22Rv1 (cell line): Measurements from ENCODE around the gene NBEA.

Experiments
- H3K27ac ChIP-seq: fragments of 450-650 bp; 2 replicates; pipeline ENCODE4 v1.5.1; 2017
- CTCF ChIP-seq: fragments of 450-650 bp; IDR thresholded peaks from 2 replicates; pipeline ENCODE4 v1.5.1; 2017; ENCODE audit warnings: mild to moderate bottlenecking
- ZFX ChIP-seq: fragments of 450-650 bp; IDR thresholded peaks from 2 replicates; pipeline ENCODE4 v1.6.1; 2017; ENCODE audit warnings: antibody characterized with exemption, borderline replicate concordance

The NBEA gene

DNA sequence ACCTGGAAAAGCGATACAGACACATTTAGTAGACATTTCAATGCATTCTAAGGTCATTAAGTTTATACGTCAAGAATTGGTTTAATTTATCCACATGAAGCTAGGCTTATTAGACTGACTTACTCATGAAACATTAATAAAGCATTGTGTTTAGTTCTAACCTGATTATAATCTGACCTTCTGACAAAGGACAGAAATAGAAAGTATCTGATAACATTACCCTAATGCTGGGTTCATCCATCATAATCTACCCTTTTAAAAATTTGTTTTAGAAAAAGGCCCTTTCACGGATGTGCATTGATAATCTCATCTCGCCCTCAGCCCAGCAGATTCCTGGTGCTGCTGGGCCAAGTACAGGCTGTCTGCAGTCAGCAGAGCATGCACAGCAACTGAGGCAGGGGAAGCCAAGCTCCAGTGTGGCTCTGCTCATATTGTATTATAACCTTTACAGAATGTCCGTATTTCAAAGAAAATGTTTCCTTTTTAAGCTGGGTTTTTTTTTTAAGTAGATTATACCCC is 676.6 kb downstream of the NBEA start:
- TF ChIP-seq CTCF (no peak), ZFX (no peak)
- H3K27ac ChIP-seq, result no peak overlapping the region

- TF ChIP-seq CTCF (no peak), ZFX (no peak)
- H3K27ac ChIP-seq, result no peak overlapping the region
These were observed 679.9 kb downstream of the NBEA start for GRCh38 chr13:35621989-35622388.

DNA sequence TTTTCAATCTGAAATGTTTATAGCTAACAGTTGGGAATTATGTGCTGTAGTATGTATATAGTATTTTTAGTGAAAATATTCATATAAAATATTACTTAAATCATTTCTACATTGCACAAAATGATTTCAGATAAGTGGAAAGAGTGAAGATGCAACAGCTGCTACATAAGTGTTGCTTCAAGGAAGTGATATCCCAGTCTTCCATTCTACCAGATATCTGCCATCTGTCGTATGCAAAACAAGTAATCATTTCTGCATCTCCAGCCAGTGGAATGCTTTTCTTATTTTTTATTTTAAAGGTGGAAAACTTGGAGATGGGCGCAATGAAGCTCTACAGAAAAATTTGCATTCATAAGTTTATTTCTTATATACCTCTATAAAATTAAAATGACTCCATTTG is 687.0 kb downstream of the NBEA start:
- TF ChIP-seq ZFX (no peak), CTCF (no peak)
- no peak overlapping the region for H3K27ac ChIP-seq

DNA sequence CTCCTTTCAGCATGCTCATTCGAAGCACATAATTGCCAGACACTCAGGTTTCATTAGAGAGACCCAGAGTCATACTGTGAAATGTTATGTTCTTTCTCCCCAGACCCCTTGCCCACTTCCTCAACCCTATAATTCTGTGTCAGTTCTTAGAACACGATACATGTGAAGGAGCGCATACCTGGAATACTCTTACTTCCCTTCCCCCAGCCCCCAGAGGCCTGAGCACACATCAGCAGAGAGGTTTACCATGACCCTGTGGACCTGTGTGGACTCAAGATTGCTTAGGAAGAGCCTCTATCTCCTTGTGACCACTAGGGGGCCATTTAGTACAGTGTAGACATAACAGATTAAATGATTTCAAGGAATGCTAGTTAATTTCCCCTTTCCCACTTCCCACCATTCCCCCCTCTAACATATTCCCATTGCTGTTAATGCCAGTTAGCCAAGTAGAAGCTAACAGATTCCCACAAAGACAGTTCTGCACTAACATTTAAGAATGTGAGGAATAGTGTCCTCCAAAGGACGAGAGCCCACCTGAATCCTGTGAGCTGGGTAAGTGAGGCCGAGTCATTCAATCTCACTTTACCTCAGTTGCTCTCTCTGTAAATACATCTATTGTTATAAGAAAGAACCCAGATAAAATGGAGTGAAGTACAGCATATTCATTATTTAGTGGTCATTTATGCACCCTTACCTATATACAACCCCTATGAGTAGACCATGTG is 688.6 kb downstream of the NBEA start:
- no peak overlapping the region for H3K27ac ChIP-seq
- TF ChIP-seq CTCF (peak; percentile 85), ZFX (no peak)

DNA sequence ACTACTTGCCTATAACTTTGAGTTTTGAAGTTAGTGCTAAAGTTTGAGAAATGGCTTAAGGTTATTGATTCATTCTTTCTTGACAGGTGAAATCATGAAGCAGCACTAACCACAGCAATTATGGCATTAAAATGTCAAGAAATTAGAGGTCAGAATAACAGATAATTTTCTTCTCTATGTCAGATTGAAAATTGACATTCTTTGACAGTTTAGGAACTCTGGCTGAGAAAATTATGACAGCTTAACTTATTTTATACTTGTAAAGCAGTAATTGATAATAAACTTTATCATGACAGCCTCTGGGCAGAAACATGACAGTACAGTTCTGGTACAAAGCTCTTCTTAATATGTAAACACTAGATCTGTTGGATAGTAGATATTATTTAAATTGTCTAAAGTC is 689.6 kb downstream of the NBEA start:
- no peak overlapping the region for H3K27ac ChIP-seq
- TF ChIP-seq ZFX, result no peak
- TF ChIP-seq CTCF, result no peak

DNA sequence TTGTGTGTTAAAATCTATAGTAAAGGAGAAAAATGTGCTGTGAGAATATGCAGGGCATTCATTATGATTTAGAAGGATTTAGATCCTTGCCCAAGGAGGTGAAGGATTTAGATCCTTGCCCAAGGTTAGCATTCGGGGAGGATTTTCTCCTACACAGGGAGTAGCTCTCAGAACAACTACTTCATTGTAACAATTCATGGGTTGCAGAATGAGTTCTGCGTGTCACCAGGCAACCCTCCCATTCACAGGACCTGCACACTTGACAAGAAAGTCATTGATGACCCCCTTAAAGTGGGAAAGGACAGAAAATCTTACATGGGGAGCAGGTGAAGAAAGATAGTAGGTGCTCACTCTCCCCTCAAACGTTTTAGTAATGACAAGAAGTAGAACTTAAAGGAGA is 701.6 kb downstream of the NBEA start:
- H3K27ac ChIP-seq, result no peak overlapping the region
- TF ChIP-seq CTCF (no peak), ZFX (no peak)

DNA sequence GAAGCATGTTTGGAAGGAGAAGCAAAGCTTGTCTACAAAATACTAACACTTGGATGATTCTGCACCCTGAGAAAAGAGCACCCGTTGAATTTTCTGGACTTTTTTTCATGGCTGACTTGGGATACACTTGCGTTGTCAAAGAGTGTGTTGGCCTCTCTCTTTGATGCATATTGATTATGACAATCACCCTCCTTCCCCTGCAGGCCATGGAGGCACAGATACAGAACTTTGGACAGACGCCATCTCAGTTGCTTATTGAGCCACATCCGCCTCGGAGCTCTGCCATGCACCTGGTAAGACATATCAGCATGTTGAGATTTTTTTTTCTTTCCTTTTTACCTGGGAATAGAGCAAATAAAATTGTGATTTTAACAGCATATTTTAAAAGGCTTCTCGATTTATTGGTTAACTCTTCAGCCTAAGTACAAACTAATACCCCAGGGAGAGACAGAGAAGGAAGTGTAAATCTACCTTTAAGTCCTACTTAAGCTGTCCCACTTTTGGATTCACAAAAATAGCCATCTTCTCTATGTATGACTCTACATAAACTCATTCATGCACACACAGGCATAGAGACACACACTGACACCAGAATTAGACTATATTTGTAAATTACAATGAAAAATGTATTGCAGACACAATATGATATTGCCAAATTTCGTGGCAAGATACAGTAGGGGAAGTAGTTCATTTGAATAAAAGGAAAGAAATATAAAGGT is 704.1 kb downstream of the NBEA start:
- TF ChIP-seq CTCF (no peak), ZFX (no peak)
- no peak overlapping the region for H3K27ac ChIP-seq
